GM18858 (cell line): ENCODE data around the gene ULK2.
"Not testable (repeated sequence)": the region's sequence is repeated elsewhere in the genome, so short reads cannot be mapped to it uniquely, and the experiment has no call there.

Experiments
- ATAC-seq: cut with Tn5 transposase; IDR thresholded peaks from one replicate; pipeline ENCODE4 v1.9.1; 2021; ENCODE audit not compliant: unreplicated experiment

The ULK2 gene

GRCh38 chr17:19768046-19768782 is 99.5 kb downstream of the ULK2 start:
- ATAC-seq: no peak

GRCh38 chr17:19766421-19767270 is 101.1 kb downstream of the ULK2 start:
- no peak for ATAC-seq

- no peak for ATAC-seq
Observed at GRCh38 chr17:19766016-19766415, 101.7 kb downstream of the ULK2 start.

GRCh38 chr17:19763991-19764390 is 103.7 kb downstream of the ULK2 start:
- not testable (repeated sequence) for ATAC-seq

- no peak for ATAC-seq
Observed at GRCh38 chr17:19763416-19763815, 104.3 kb downstream of the ULK2 start.

- no peak for ATAC-seq
Observed at GRCh38 chr17:19762515-19762961, 105.2 kb downstream of the ULK2 start.

- ATAC-seq: no peak
Observed at GRCh38 chr17:19760746-19761145, 107.0 kb downstream of the ULK2 start.

GRCh38 chr17:19759568-19760549 is 107.9 kb downstream of the ULK2 start:
- no peak for ATAC-seq

GRCh38 chr17:19757536-19758180 is 110.1 kb downstream of the ULK2 start:
- ATAC-seq: no peak

GRCh38 chr17:19756546-19756945 is 111.2 kb downstream of the ULK2 start:
- ATAC-seq: no peak

- ATAC-seq: no peak
Observed at GRCh38 chr17:19755821-19756510, 111.8 kb downstream of the ULK2 start.

- no peak for ATAC-seq
Observed at GRCh38 chr17:19755392-19755791, 112.3 kb downstream of the ULK2 start.

- ATAC-seq: no peak
Observed at GRCh38 chr17:19753661-19754463, 113.9 kb downstream of the ULK2 start.

- ATAC-seq: no peak
Observed at GRCh38 chr17:19753051-19753509, 114.7 kb downstream of the ULK2 start.

- ATAC-seq: no peak
Observed at GRCh38 chr17:19752216-19753050, 115.3 kb downstream of the ULK2 start.

- no peak for ATAC-seq
Observed at GRCh38 chr17:19750835-19751234, 116.9 kb downstream of the ULK2 start.

- ATAC-seq: no peak
Observed at GRCh38 chr17:19750020-19750572, 117.6 kb downstream of the ULK2 start.

- ATAC-seq: no peak
Observed at GRCh38 chr17:19748807-19749193, 118.9 kb downstream of the ULK2 start.
